ENCODE data around the gene ARPC3.
"Not testable (repeated sequence)": the region's sequence is repeated elsewhere in the genome, so short reads cannot be mapped to it uniquely, and the experiment has no call there.

The ARPC3 gene

DNA sequence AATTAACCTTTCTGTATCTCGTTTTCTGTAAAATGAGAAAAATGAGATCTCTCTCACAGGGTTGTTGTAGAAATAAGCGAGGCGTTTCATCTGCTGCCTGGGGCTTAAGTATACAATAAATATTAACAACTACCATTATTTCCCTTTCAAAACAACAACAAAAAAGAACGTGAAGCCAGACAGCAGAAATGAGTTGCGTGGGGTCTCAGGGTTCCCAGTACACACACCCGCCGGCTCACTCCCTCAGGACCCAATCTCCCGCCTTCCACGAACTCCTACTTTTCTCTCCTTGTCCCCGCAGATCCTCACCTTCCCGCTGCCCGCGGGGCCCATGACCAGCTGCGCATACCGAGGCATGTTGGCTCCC is 17.7 kb upstream of the ARPC3 start:
- Histone ChIP-seq H3K36me3 (ENCODE audit: control insufficient read depth, insufficient read depth, low read length) (no peaks in the 10 kb centered on the region), H3K79me2 (peaks cover 7% of the 10 kb centered on the region), H3K9me3 (ENCODE audit: control insufficient read depth, low read length) (no peaks in the 10 kb centered on the region), H2AFZ (peak overlapping the region; percentile 98), H3K4me3 (ENCODE audit: low read depth, low read length) (peak overlapping the region; percentile 76), H3K9ac (peak overlapping the region; percentile 42), H3K4me2 (ENCODE audit: low read length) (peak overlapping the region; percentile 80), H3K27me3 (ENCODE audit: control insufficient read depth, insufficient read depth, low read length) (no peaks in the 10 kb centered on the region), H3K27ac (peak overlapping the region; percentile 77), H3K4me1 (no peaks in the 10 kb centered on the region)
- no peak for TF ChIP-seq CTCF (IDR thresholded peaks at IDR 0.05)

- Histone ChIP-seq H3K27me3 (ENCODE audit: control insufficient read depth, insufficient read depth, low read length) (no peaks in the 10 kb centered on the region), H3K36me3 (ENCODE audit: control insufficient read depth, insufficient read depth, low read length) (no peaks in the 10 kb centered on the region), H3K4me3 (ENCODE audit: low read depth, low read length) (no peak overlapping the region), H2AFZ (no peak overlapping the region), H3K27ac (no peak overlapping the region), H3K4me2 (ENCODE audit: low read length) (no peak overlapping the region), H3K9me3 (ENCODE audit: control insufficient read depth, low read length) (no peaks in the 10 kb centered on the region), H3K4me1 (no peaks in the 10 kb centered on the region), H3K79me2 (peaks cover 7% of the 10 kb centered on the region), H3K9ac (no peak overlapping the region)
- TF ChIP-seq CTCF (IDR thresholded peaks at IDR 0.05), result no peak
Observed at GRCh38 chr12:110466791-110467190, 16.7 kb upstream of the ARPC3 start.

DNA sequence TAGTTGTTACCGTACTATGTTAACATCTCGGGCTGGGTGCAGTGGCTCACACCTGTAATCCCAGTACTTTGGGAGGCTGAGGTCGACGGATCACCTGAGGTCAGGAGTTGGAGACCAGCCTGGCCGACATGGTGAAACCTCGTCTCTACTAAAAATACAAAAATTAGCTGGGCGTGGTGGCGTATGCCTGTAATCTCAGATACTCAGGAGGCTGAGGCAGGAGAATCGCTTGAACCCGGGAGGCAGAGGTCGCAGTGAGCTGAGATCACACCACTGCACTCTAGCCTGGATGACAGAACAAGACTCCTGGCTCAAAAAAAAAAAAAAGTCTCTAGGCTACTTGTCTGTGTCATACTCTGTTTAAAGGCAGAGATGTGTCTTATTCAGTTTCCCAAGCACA is 15.6 kb upstream of the ARPC3 start:
- not testable (repeated sequence) for H3K9me3 ChIP-seq (ENCODE audit: control insufficient read depth, low read length); H3K4me1 ChIP-seq; H2AFZ ChIP-seq; H3K27me3 ChIP-seq (ENCODE audit: control insufficient read depth, insufficient read depth, low read length); H3K4me2 ChIP-seq (ENCODE audit: low read length); H3K4me3 ChIP-seq (ENCODE audit: low read depth, low read length); H3K36me3 ChIP-seq (ENCODE audit: control insufficient read depth, insufficient read depth, low read length); H3K27ac ChIP-seq; H3K9ac ChIP-seq; H3K79me2 ChIP-seq

DNA sequence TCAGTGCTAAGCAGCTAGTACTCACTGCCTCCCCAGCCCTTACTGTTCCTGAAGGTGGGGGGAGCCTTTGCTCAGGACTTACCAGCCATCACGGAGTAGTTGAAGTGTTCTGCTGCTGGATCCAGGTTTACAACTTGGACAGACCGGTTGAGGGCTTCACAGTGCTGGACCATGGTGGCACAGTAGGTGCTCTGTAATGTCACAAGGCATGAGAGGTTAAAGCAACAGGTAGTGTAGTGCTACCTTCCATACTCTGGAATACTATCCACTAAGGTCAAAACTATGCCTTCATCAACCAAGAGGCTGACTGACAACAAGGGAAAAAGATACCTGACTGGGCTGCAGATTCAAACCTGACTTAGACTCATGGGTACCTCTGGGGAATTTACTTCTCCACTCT is 14.9 kb upstream of the ARPC3 start:
- H3K9me3 ChIP-seq (ENCODE audit: control insufficient read depth, low read length), result no peaks in the 10 kb centered on the region
- H3K36me3 ChIP-seq (ENCODE audit: control insufficient read depth, insufficient read depth, low read length), result no peaks in the 10 kb centered on the region
- peaks cover 7% of the 10 kb centered on the region for H3K79me2 ChIP-seq
- H3K4me3 ChIP-seq (ENCODE audit: low read depth, low read length), result no peak overlapping the region
- TF ChIP-seq CTCF (IDR thresholded peaks at IDR 0.05), result no peak
- H3K27me3 ChIP-seq (ENCODE audit: control insufficient read depth, insufficient read depth, low read length), result no peaks in the 10 kb centered on the region
- H3K4me1 ChIP-seq, result no peaks in the 10 kb centered on the region
- no peak overlapping the region for H3K27ac ChIP-seq
- H3K9ac ChIP-seq, result no peak overlapping the region
- H2AFZ ChIP-seq, result no peak overlapping the region
- H3K4me2 ChIP-seq (ENCODE audit: low read length), result no peak overlapping the region

DNA sequence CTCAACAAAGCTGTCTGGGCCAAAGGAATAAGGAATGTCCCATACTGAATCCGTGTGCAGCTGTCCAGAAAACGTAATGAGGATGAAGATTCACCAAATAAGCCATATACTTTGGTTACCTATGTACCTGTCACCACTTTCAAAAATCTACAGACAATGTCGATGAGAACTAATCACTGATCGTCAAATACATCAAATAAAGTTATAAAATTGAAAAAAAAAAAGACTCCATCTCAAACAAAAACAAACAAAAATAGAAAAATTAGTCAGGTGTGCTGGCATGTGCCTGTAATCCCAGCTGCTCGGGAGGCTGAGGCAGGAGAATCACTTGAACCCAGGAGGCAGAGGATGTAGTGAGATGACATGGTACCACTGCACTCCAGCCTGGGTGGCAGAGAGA is 11.1 kb upstream of the ARPC3 start:
- H3K4me3 ChIP-seq (ENCODE audit: low read depth, low read length); H3K9me3 ChIP-seq (ENCODE audit: control insufficient read depth, low read length); H3K27ac ChIP-seq; H2AFZ ChIP-seq; H3K27me3 ChIP-seq (ENCODE audit: control insufficient read depth, insufficient read depth, low read length); H3K4me2 ChIP-seq (ENCODE audit: low read length); H3K36me3 ChIP-seq (ENCODE audit: control insufficient read depth, insufficient read depth, low read length); H3K9ac ChIP-seq; H3K4me1 ChIP-seq; H3K79me2 ChIP-seq: not testable (repeated sequence)

DNA sequence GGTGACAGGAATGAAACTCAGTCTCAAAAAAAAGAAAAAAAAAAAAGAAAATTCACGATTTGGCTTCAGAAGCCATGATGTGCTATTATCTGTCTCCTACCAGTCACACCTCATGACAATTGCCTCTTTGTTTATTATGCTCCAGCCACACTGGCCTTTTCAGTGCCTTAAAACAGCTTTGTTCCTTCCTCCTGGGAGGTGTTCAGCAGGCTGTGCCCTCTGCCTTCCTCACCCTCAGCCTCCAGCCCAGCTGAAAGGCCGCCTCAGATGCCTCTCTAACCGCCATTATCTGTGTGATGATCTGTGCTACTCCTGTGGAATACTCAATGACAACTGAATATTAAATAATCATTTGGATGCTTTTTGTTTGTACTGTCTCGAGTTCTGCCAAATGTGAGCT is 8.6 kb upstream of the ARPC3 start:
- Histone ChIP-seq H3K9ac (no peak overlapping the region), H3K79me2 (no peaks in the 10 kb centered on the region), H3K9me3 (ENCODE audit: control insufficient read depth, low read length) (no peaks in the 10 kb centered on the region), H3K36me3 (ENCODE audit: control insufficient read depth, insufficient read depth, low read length) (no peaks in the 10 kb centered on the region), H3K27me3 (ENCODE audit: control insufficient read depth, insufficient read depth, low read length) (no peaks in the 10 kb centered on the region), H3K4me1 (no peaks in the 10 kb centered on the region), H3K27ac (no peak overlapping the region), H3K4me2 (ENCODE audit: low read length) (no peak overlapping the region), H2AFZ (no peak overlapping the region), H3K4me3 (ENCODE audit: low read depth, low read length) (no peak overlapping the region)
- TF ChIP-seq CTCF (IDR thresholded peaks at IDR 0.05), result no peak

All from parathyroid adenoma (tissue), 2 donors.